GM13976 (cell line): Measurements from ENCODE around the gene MMP19.
"Not testable (repeated sequence)": the region's sequence is repeated elsewhere in the genome, so short reads cannot be mapped to it uniquely, and the experiment has no call there.

Experiments used
- DNase-seq: peaks from one replicate; pipeline ENCODE4 v3.0.0; 2012; ENCODE audit warnings: low spot score
- in situ Hi-C: fragments of 300-500 bp; cut with MboI; formaldehyde crosslinking; loops from one replicate; pipeline ENCODE4 v1.12.0; 2022; ENCODE audit warnings: low sequenced_read_pairs, mixed read lengths, inconsistent platforms; ENCODE audit not compliant: unreplicated experiment
- TF ChIP-seq, protein P1 (sequence below): IDR thresholded peaks from 2 replicates; pipeline ENCODE4 v1.5.1; 2012; ENCODE audit warnings: borderline replicate concordance, mild to moderate bottlenecking; ENCODE audit not compliant: insufficient read depth; ENCODE audit errors: extremely low read depth, missing control alignments, control extremely low read depth

The MMP19 gene

DNA sequence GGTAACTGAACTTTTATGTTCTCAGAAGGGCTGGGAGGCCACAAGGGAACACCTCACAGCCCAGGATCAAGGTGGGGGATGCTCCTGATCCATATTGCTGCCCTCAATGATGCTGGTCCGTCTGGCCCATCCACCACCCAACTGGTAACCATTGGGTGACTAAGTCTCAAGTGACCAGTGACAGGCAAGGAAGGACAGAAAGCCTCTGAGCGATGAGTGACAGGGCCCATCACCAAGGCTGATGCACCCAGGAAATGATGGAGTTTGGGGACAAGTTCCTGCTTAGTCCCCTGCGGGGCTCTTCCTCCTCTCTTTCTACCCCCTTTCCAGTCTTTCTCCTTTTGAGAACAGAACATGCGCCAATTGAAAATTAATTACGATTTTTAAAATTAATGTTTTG is 2.6 kb upstream of the MMP19 start:
- in situ Hi-C loops, result no loop called here
- TF ChIP-seq, protein P1, sequence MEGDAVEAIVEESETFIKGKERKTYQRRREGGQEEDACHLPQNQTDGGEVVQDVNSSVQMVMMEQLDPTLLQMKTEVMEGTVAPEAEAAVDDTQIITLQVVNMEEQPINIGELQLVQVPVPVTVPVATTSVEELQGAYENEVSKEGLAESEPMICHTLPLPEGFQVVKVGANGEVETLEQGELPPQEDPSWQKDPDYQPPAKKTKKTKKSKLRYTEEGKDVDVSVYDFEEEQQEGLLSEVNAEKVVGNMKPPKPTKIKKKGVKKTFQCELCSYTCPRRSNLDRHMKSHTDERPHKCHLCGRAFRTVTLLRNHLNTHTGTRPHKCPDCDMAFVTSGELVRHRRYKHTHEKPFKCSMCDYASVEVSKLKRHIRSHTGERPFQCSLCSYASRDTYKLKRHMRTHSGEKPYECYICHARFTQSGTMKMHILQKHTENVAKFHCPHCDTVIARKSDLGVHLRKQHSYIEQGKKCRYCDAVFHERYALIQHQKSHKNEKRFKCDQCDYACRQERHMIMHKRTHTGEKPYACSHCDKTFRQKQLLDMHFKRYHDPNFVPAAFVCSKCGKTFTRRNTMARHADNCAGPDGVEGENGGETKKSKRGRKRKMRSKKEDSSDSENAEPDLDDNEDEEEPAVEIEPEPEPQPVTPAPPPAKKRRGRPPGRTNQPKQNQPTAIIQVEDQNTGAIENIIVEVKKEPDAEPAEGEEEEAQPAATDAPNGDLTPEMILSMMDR, result no peak
- DNase-seq, result no peak

DNA sequence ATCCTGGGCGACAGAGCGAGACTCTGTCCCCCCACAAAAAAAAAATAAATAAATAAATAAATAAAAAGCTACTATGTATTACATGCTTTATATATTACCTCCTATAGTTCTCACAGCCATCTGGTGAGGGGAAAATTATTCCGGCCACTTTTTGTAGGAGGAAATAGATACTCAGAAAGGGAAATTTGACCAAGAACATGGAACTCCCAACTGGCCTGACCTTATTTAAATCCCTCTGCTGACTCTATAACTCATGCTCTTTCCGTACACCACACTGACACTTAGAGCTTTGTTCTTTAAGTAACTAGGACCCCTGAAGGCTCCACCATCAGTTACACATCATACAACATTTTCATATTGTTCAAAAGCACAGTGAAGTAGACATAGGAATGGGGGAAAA is 2.2 kb upstream of the MMP19 start:
- in situ Hi-C loops, result no loop called here
- TF ChIP-seq, protein P1, result no peak
- no peak for DNase-seq

DNA sequence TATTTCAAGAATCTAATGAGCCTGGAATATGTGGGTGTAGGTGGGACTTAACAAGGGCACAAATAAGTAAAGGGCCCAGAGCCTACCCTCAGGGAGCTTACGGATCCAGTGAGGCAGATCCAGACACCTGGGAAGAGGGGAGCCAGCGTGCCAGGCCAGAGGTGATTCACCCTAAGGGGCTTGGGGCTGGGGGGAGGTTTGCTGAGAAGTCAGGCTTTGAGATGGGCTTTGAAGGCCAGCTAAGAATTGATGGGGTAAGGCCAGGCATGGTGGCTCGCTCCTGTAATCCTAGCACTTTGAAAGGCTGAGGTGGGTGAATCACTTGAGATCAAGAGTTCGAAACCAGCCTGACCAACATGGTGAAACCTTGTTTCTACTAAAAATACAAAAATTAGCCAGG is 695 bp upstream of the MMP19 start:
- DNase-seq, result no peak
- TF ChIP-seq, protein P1, result no peak
- in situ Hi-C loops, result no loop called here

DNA sequence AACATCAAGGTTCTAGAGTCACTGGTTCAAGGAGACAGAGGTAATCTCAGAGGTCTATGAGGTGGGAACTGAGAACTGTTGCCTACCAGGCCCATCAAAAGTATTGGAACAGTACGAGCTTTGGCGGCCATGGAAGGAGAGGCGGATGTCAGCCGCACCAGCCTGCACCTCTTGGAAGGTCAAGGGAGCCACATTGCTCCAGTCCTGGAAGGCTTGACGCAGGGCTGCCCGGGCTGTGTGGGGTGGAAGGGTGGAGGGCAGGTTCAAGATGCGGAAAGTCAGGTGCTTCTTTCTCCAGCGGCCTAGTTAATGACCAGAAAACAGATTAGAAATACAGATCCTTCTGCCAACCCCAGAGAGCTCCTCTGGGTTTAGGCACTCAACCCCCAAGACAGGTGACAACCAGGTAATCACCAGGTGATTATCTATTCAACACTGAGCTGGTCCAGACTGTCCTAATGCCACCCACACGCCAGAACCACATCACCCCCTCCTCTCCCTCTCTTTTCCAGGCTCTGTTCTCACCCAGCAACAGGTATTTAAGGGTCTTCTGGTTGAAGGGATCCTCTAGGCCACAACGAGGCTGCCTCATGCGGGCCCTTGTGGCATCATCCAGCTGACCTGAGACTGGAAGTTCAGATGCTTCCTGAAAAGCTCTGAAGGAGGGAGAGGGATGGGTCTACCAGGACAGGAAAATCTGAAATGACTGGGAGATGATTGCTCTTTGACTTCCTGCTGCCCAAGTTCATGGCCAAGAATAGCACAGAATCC is 2.0 kb downstream of the MMP19 start:
- TF ChIP-seq, protein P1, result no peak
- DNase-seq, result no peak
- in situ Hi-C loops, result no loop called here

DNA sequence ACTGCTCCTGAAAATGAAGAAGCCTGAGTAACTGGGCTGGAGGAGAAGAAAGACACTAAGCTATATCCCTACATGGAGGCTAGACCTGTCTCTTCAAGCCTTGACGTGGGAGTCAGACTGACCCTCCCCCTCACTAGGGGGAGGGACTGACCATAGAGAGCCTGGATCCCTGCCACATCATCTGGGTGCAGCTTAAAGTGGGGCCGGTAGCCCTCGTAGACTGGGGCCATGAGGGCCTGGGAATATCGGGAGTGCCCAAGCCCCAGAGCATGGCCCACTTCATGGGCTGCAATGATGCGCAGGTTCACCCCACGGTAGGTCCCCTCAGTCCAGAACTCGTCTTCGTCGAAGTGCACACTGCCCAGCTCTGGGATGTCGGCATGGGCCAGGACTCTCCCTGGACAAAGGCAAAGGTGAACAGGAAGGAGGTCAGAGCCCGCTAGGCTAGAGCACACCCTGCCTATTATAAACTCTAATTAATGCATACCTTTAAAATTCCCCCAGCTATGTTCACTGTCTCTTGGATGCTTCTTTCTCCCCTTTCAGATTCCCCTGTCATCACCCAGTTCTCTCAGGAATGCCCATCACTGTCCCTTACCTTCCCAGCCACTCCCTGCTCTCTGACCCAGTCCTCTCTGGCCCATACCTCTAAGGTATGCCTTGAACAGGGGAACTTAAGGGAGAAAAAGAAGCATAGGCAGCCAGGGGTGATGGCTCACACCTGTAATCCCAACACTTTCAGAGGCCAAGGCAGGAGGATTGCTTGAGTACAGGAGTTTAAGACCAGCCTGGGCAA is 3.2 kb downstream of the MMP19 start:
- TF ChIP-seq, protein P1, result no peak
- DNase-seq, result no peak
- in situ Hi-C loops, result no loop called here

DNA sequence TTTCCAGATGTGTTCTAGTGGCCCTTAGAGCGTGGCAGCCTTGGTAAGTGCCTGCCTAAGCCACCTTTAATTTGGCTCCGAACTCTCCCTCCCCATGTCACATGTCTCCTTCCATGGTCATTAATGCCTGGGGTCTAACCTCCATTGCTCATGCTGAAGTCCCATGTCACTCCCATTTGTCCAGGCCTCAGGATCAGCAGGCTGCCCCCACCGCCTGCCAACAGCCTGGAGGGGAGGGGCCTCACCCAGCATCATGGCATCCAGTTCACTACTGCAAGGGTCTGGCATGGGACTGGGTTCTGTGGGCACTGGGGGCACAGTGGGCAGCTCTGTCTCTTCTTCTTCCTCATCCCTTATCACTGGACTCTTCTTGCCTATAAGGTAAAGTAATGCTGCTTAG is 4.4 kb downstream of the MMP19 start:
- DNase-seq, result no peak
- TF ChIP-seq, protein P1, result no peak
- in situ Hi-C loops, result no loop called here

DNA sequence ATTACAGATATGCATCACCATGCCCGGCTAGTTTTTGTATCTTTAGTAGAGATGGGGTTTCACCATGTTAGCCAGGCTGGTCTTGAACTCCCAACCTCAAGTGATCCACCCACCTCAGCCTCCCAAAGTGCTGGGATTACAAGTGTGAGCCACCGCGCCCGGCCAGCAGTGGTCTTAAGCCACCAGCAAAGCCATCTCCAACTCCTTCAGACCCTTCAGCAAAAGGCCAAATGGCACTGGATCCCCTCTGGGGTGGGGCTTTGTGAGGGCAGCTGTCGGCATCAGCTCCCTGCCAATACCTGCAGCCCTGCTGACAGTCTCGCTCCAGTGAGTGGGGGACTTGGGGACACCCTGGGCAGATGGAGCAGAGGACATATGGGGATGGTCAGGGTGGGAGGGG is 8.3 kb downstream of the MMP19 start:
- in situ Hi-C loops, DNase-seq: not testable (repeated sequence)
